ENCODE data around the gene FXYD1. TPM values are rescaled to one million over a fixed set of nuclear protein-coding genes. Genes with fewer than 3 reads are reported as not detected.
"Not testable (repeated sequence)": the region's sequence is repeated elsewhere in the genome, so short reads cannot be mapped to it uniquely, and the experiment has no call there.

Gene FXYD1
- total RNA-seq, 4 donors from 2014 or later = 44.4 to 92.6 (median 70.7) TPM

- Histone ChIP-seq H3K27ac (replicated peaks in 1 of 4) (peak overlapping the region; percentile 80 to 85 (median 82)), H3K9me3 (no peaks in the 10 kb centered on the region), H3K4me3 (peak overlapping the region in 3 of 4 donors; percentile 13 to 30 (median 23)), H3K27me3 (no peaks in the 10 kb centered on the region), H3K36me3 (no peaks in the 10 kb centered on the region), H3K4me1 (peaks cover 10 to 46% (median 38%) of the 10 kb centered on the region in 4 donors)
- WGBS = 73% methylated on average over 3 of the region's 20 CpGs
- intact Hi-C loops (cut with DNase I) = no loop called here
- TF ChIP-seq EP300 (IDR thresholded peaks at IDR 0.05) (no peak), CTCF (IDR thresholded peaks at IDR 0.05) (no peak), POLR2AphosphoS5 (IDR thresholded peaks at IDR 0.05) (peak in 1 of 2 donors; percentile 15), POLR2A (IDR thresholded peaks at IDR 0.05; ENCODE audit: low read depth) (no peak)
- DNase-seq (ENCODE audit: extremely low spot score) = no peak
Observed at GRCh38 chr19:35126624-35126959, 12.0 kb upstream of the FXYD1 start.

- Histone ChIP-seq H3K4me3 (no peak overlapping the region), H3K27me3 (no peaks in the 10 kb centered on the region), H3K27ac (replicated peaks in 1 of 4) (no peak overlapping the region), H3K36me3 (no peaks in the 10 kb centered on the region), H3K9me3 (no peaks in the 10 kb centered on the region), H3K4me1 (peaks cover 10 to 40% (median 30%) of the 10 kb centered on the region in 4 donors)
- no peak for DNase-seq (ENCODE audit: extremely low spot score)
- TF ChIP-seq CTCF (IDR thresholded peaks at IDR 0.05) (no peak), EP300 (IDR thresholded peaks at IDR 0.05) (no peak), POLR2AphosphoS5 (IDR thresholded peaks at IDR 0.05) (no peak), POLR2A (IDR thresholded peaks at IDR 0.05; ENCODE audit: low read depth) (no peak)
- 91% methylated on average over 4 of the region's 7 CpGs for WGBS
- intact Hi-C loops (cut with DNase I) = no loop called here
Observed at GRCh38 chr19:35127871-35128270, 10.8 kb upstream of the FXYD1 start.

GRCh38 chr19:35128398-35129057 lies 10.1 kb upstream of the FXYD1 start:
- Histone ChIP-seq H3K4me1 (peaks cover 7 to 33% (median 24%) of the 10 kb centered on the region in 4 donors), H3K36me3 (no peaks in the 10 kb centered on the region), H3K27me3 (no peaks in the 10 kb centered on the region), H3K9me3 (no peaks in the 10 kb centered on the region), H3K27ac (replicated peaks in 1 of 4) (no peak overlapping the region), H3K4me3 (no peak overlapping the region)
- 86% methylated on average over 9 of the region's 9 CpGs for WGBS
- no peak for TF ChIP-seq EP300 (IDR thresholded peaks at IDR 0.05)
- no peak for TF ChIP-seq POLR2AphosphoS5 (IDR thresholded peaks at IDR 0.05)
- no peak for TF ChIP-seq CTCF (IDR thresholded peaks at IDR 0.05)
- TF ChIP-seq POLR2A (IDR thresholded peaks at IDR 0.05; ENCODE audit: low read depth) = no peak
- DNase-seq (ENCODE audit: extremely low spot score) = no peak
- intact Hi-C loops (cut with DNase I) = no loop called here

GRCh38 chr19:35129724-35130274 lies 8.8 kb upstream of the FXYD1 start:
- H3K36me3 ChIP-seq; DNase-seq (ENCODE audit: extremely low spot score); H3K27me3 ChIP-seq; H3K9me3 ChIP-seq; H3K4me3 ChIP-seq; intact Hi-C loops (cut with DNase I); H3K27ac ChIP-seq (replicated peaks in 1 of 4): not testable (repeated sequence)
- WGBS = 56% methylated on average over 13 of the region's 14 CpGs
- peaks cover 5 to 24% (median 17%) of the 10 kb centered on the region in 4 donors for H3K4me1 ChIP-seq

- H3K36me3 ChIP-seq = no peaks in the 10 kb centered on the region
- TF ChIP-seq POLR2A (IDR thresholded peaks at IDR 0.05; ENCODE audit: low read depth) (no peak), POLR2AphosphoS5 (IDR thresholded peaks at IDR 0.05) (no peak), CTCF (IDR thresholded peaks at IDR 0.05) (no peak), EP300 (IDR thresholded peaks at IDR 0.05) (no peak)
- 76% methylated on average over 14 of the region's 31 CpGs for WGBS
- no peak for DNase-seq (ENCODE audit: extremely low spot score)
- no peak overlapping the region for H3K27ac ChIP-seq (replicated peaks in 1 of 4)
- H3K4me1 ChIP-seq = peaks cover 5 to 22% (median 15%) of the 10 kb centered on the region in 4 donors
- intact Hi-C loops (cut with DNase I) = no loop called here
- H3K9me3 ChIP-seq = no peaks in the 10 kb centered on the region
- H3K27me3 ChIP-seq = no peaks in the 10 kb centered on the region
- H3K4me3 ChIP-seq = peak overlapping the region in 3 of 4 donors; percentile 23 to 50 (median 41)
Observed at GRCh38 chr19:35130761-35131720, 7.6 kb upstream of the FXYD1 start.

Measured in esophagus muscularis mucosa (tissue), 4 donors.